Measurements from ENCODE around the gene FAR2.

FAR2 gene

GRCh38 chr12:29232086-29232485 lies 83.0 kb downstream of the FAR2 start:
- Histone ChIP-seq H3K36me3 (no peaks in the 10 kb centered on the region), H3K27me3 (no peaks in the 10 kb centered on the region), H3K9me3 (no peaks in the 10 kb centered on the region), H3K27ac (no peak overlapping the region), H3K4me3 (ENCODE audit: low read depth in 1 of 2, low read length in 1 of 2) (no peak overlapping the region), H3K4me1 (ENCODE audit: control insufficient read depth in 1 of 2, insufficient read depth in 1 of 2, low read depth in 1 of 2, low read length in 1 of 2) (peaks cover 8 to 19% of the 10 kb centered on the region in 2 experiments)
- TF ChIP-seq, protein P1, sequence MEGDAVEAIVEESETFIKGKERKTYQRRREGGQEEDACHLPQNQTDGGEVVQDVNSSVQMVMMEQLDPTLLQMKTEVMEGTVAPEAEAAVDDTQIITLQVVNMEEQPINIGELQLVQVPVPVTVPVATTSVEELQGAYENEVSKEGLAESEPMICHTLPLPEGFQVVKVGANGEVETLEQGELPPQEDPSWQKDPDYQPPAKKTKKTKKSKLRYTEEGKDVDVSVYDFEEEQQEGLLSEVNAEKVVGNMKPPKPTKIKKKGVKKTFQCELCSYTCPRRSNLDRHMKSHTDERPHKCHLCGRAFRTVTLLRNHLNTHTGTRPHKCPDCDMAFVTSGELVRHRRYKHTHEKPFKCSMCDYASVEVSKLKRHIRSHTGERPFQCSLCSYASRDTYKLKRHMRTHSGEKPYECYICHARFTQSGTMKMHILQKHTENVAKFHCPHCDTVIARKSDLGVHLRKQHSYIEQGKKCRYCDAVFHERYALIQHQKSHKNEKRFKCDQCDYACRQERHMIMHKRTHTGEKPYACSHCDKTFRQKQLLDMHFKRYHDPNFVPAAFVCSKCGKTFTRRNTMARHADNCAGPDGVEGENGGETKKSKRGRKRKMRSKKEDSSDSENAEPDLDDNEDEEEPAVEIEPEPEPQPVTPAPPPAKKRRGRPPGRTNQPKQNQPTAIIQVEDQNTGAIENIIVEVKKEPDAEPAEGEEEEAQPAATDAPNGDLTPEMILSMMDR (IDR thresholded peaks at IDR 0.05): no peak

DNA sequence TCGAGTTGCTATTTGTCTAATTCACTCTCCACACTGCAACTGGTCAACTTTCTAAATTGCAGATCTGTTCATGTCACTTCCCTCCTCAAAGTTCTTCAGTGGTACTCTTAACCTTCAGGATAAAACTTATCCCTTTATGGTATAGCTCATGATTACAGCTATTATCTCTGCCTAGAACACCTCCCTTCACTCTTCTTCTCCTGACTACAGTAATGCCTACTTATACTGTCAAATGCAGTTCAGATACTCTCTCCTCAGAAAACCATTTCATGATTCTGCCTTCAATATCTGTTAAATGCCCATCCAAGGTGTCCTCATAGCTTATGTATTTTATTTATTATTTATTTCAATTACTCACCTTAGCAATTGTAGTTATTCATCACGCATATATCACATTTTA lies 85.5 kb downstream of the FAR2 start:
- H3K36me3 ChIP-seq: no peaks in the 10 kb centered on the region
- H3K4me1 ChIP-seq (ENCODE audit: control insufficient read depth in 1 of 2, insufficient read depth in 1 of 2, low read depth in 1 of 2, low read length in 1 of 2): peaks cover 0 to 5% of the 10 kb centered on the region in 2 experiments
- TF ChIP-seq, protein P1 (IDR thresholded peaks at IDR 0.05): no peak
- H3K27me3 ChIP-seq: no peaks in the 10 kb centered on the region
- no peaks in the 10 kb centered on the region for H3K9me3 ChIP-seq
- peak overlapping the region; percentile 50 for H3K27ac ChIP-seq
- no peak overlapping the region for H3K4me3 ChIP-seq (ENCODE audit: low read depth in 1 of 2, low read length in 1 of 2)

- no peaks in the 10 kb centered on the region for H3K27me3 ChIP-seq
- H3K9me3 ChIP-seq: no peaks in the 10 kb centered on the region
- no peak overlapping the region for H3K4me3 ChIP-seq (ENCODE audit: low read depth in 1 of 2, low read length in 1 of 2)
- peaks cover 0 to 5% of the 10 kb centered on the region in 2 experiments for H3K4me1 ChIP-seq (ENCODE audit: control insufficient read depth in 1 of 2, insufficient read depth in 1 of 2, low read depth in 1 of 2, low read length in 1 of 2)
- H3K36me3 ChIP-seq: no peaks in the 10 kb centered on the region
- no peak overlapping the region for H3K27ac ChIP-seq
- TF ChIP-seq, protein P1 (IDR thresholded peaks at IDR 0.05): no peak
Measured at GRCh38 chr12:29234965-29235626, 86.0 kb downstream of the FAR2 start.

DNA sequence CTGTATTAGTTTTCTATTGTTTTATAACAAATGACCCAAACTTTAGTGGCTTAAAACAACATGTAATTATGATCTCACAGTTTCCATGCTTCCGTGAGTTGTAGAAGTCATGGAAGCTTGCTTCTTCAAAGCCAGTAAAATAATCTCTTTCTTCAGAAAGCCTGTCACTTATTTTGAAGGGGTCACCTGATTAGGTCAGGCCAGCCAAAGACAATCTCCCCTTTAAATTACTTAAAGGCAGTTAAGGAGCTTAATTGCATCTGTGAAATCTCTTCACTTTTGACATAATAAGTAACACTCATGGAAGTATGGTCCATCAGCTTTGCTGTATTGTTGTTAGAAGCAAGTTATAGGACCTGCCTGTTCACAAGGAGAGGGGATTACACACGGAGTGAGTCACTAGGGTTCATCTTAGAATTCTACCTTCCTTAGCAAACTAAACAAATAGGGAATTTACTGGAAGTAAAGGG lies 89.8 kb downstream of the FAR2 start:
- TF ChIP-seq, protein P1 (IDR thresholded peaks at IDR 0.05): no peak
- Histone ChIP-seq H3K27ac (peak overlapping the region; percentile 7), H3K36me3 (no peaks in the 10 kb centered on the region)

DNA sequence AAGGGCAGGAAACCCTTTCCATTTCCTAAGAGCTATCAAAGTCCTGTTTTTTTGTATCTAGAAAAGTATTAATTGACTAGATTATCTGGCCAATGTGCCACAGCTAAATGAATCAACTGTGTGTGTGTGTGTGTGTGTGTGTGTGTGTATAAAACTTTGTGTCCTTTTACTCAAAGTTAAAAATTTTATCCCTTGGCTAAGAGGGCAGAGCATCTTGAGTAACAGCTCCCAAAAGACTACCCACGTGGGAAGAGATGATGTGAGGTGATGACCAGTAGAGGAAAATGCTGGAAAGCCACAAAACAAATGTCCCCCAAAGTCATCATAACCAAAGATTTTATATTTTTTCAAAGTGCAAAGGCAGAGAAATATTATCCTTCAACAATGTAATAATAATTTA lies 90.3 kb downstream of the FAR2 start:
- Histone ChIP-seq H3K4me3 (ENCODE audit: low read depth in 1 of 2, low read length in 1 of 2) (no peak overlapping the region), H3K4me1 (ENCODE audit: control insufficient read depth in 1 of 2, insufficient read depth in 1 of 2, low read depth in 1 of 2, low read length in 1 of 2) (peaks cover 34 to 35% of the 10 kb centered on the region in 2 experiments), H3K36me3 (no peaks in the 10 kb centered on the region), H3K27me3 (no peaks in the 10 kb centered on the region), H3K27ac (peak overlapping the region; percentile 7), H3K9me3 (no peaks in the 10 kb centered on the region)
- TF ChIP-seq, protein P1 (IDR thresholded peaks at IDR 0.05): no peak

More for the DNA sequence above, 89.8 kb downstream of the FAR2 start:
- H3K27me3 ChIP-seq: no peaks in the 10 kb centered on the region
- peaks cover 30 to 35% of the 10 kb centered on the region in 2 experiments for H3K4me1 ChIP-seq (ENCODE audit: control insufficient read depth in 1 of 2, insufficient read depth in 1 of 2, low read depth in 1 of 2, low read length in 1 of 2)
- H3K9me3 ChIP-seq: no peaks in the 10 kb centered on the region
- no peak overlapping the region for H3K4me3 ChIP-seq (ENCODE audit: low read depth in 1 of 2, low read length in 1 of 2)

Measured in neutrophil (primary cell).